ENCODE data around the gene BCLAF3.

DNA sequence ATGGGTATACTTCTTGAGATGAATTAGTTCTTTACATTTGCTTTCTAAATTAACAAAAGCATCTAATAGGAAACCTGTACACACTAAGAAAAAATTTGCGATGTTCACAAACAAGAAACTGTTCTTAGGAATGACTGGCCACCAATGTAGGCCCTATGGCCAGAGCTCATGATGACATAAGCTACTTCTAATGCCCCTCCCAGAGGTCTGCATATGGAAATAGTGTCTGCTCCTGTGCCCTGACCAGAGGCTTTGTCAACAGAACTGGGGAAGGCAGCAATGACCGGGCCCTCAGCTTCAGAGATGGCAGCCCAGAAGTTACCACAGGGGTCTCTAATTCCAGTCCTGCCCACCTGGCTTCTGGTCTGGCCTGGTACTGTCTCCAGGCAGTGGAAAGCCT is 15.0 kb upstream of the BCLAF3 start:
- TF ChIP-seq CTCF (IDR thresholded peaks at IDR 0.05) (no peak), EZH2 (IDR thresholded peaks at IDR 0.05; ENCODE audit: borderline replicate concordance, insufficient read depth, low read depth, low read length, poor library complexity, severe bottlenecking) (no peak)
